Measurements from ENCODE around the gene LYZL4. TPM values are rescaled to one million over a fixed set of nuclear protein-coding genes. Genes with fewer than 3 reads are reported as not detected.

The LYZL4 gene
- total and polyA plus RNA-seq, 2 of the 13 experiments (the other 11 are each of a cell fraction or from before 2014, with no cell fraction given), result not detected

DNA sequence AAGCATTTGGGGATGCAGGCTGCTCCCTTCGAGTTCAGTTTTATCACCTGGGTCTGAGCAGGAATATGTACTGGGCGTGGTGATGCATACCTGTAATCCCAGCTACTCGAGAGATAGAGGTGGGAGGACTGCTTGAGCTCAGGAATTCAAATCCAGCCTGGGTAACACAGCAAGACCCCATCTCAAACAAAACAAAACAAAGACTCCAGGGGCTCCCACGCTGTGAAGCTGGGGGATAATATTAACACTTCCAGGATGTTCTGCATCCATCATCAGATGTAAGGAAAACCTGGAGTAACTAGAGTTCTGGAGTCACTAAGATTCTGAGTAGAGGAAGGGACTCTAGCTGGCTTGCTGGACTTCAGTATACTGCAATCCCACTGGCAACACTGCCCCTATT lies 40.6 kb downstream of the LYZL4 start:
- POLR2A ChIA-PET, result no interaction called here

More for the DNA sequence above, 40.6 kb downstream of the LYZL4 start:
- no peak overlapping the region for H3K27ac ChIP-seq (ENCODE audit: extremely low read length, insufficient read depth, low read length)
- CTCF ChIA-PET (ENCODE audit: low intra/inter-chr PET ratio, low total read pairs), result no interaction called here
- no peak overlapping the region for H3K4me2 ChIP-seq (ENCODE audit: low read depth, low read length)
- TF ChIP-seq, protein P1, sequence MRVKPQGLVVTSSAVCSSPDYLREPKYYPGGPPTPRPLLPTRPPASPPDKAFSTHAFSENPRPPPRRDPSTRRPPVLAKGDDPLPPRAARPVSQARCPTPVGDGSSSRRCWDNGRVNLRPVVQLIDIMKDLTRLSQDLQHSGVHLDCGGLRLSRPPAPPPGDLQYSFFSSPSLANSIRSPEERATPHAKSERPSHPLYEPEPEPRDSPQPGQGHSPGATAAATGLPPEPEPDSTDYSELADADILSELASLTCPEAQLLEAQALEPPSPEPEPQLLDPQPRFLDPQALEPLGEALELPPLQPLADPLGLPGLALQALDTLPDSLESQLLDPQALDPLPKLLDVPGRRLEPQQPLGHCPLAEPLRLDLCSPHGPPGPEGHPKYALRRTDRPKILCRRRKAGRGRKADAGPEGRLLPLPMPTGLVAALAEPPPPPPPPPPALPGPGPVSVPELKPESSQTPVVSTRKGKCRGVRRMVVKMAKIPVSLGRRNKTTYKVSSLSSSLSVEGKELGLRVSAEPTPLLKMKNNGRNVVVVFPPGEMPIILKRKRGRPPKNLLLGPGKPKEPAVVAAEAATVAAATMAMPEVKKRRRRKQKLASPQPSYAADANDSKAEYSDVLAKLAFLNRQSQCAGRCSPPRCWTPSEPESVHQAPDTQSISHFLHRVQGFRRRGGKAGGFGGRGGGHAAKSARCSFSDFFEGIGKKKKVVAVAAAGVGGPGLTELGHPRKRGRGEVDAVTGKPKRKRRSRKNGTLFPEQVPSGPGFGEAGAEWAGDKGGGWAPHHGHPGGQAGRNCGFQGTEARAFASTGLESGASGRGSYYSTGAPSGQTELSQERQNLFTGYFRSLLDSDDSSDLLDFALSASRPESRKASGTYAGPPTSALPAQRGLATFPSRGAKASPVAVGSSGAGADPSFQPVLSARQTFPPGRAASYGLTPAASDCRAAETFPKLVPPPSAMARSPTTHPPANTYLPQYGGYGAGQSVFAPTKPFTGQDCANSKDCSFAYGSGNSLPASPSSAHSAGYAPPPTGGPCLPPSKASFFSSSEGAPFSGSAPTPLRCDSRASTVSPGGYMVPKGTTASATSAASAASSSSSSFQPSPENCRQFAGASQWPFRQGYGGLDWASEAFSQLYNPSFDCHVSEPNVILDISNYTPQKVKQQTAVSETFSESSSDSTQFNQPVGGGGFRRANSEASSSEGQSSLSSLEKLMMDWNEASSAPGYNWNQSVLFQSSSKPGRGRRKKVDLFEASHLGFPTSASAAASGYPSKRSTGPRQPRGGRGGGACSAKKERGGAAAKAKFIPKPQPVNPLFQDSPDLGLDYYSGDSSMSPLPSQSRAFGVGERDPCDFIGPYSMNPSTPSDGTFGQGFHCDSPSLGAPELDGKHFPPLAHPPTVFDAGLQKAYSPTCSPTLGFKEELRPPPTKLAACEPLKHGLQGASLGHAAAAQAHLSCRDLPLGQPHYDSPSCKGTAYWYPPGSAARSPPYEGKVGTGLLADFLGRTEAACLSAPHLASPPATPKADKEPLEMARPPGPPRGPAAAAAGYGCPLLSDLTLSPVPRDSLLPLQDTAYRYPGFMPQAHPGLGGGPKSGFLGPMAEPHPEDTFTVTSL (CRISPR knock-in tag; IDR thresholded peaks at IDR 0.05; ENCODE audit: borderline replicate concordance), result no peak
- TF ChIP-seq NAIF1 (CRISPR knock-in tag; IDR thresholded peaks at IDR 0.05; ENCODE audit: borderline replicate concordance) (no peak), ZNF12 (CRISPR knock-in tag; IDR thresholded peaks at IDR 0.05) (no peak), ZNF766 (CRISPR knock-in tag; IDR thresholded peaks at IDR 0.05; ENCODE audit: borderline replicate concordance) (no peak), ZKSCAN8 (CRISPR knock-in tag; IDR thresholded peaks at IDR 0.05; ENCODE audit: borderline replicate concordance) (no peak), XRCC5 (optimal IDR thresholded peaks at IDR 0.05; ENCODE audit: low read length) (no peak), NPAS2 (CRISPR knock-in tag; IDR thresholded peaks at IDR 0.05; ENCODE audit: borderline replicate concordance) (no peak), ZNF614 (CRISPR knock-in tag; IDR thresholded peaks at IDR 0.05; ENCODE audit: borderline replicate concordance) (no peak), KAT8 (CRISPR knock-in tag; IDR thresholded peaks at IDR 0.05) (no peak), ELF3 (CRISPR knock-in tag; IDR thresholded peaks at IDR 0.05) (no peak), NCOA5 (CRISPR knock-in tag; IDR thresholded peaks at IDR 0.05) (no peak), SIN3B (IDR thresholded peaks at IDR 0.05; ENCODE audit: low read length) (no peak)
- H3K36me3 ChIP-seq (replicated peaks in 1 of 2; ENCODE audit: control insufficient read depth in 1 of 2, insufficient read depth in 2 of 2, low read length in 2 of 2), result no peaks in the 10 kb centered on the region
- no peaks in the 10 kb centered on the region for H4K20me1 ChIP-seq (ENCODE audit: insufficient read depth, low read length)
- intact Hi-C loops (cut with micrococcal nuclease; ENCODE audit: unreplicated experiment) (no loop called here), in situ Hi-C loops (cut with HindIII; ENCODE audit: extremely low pct_ligation_motif_present, low pct_unique_long_range_greater_than_20kb) (no loop called here)
- H3K4me3 ChIP-seq (replicated peaks in 1 of 3; ENCODE audit: insufficient read depth in 1 of 3, low read depth in 2 of 3, low read length in 3 of 3), result no peak overlapping the region
- no peaks in the 10 kb centered on the region for H3K79me2 ChIP-seq (ENCODE audit: insufficient read depth, low read length)
- H2AFZ ChIP-seq (ENCODE audit: low read length), result no peak overlapping the region
- H3K9me3 ChIP-seq (ENCODE audit: low read length), result no peaks in the 10 kb centered on the region
- BruUV-seq (replicated peaks), result no TSS peak
- FAIRE-seq (no peak), ATAC-seq (no peak), DNase-seq (ENCODE audit: low spot score) (no peak)
- H3K4me1 ChIP-seq (ENCODE audit: insufficient read depth, low read length), result no peaks in the 10 kb centered on the region
- 0% methylated on average over 4 of the region's 4 CpGs for WGBS (ENCODE audit: low lambda C conversion rate)
- H3K9ac ChIP-seq (ENCODE audit: insufficient read depth, low read depth, low read length), result no peak overlapping the region
- no peaks in the 10 kb centered on the region; a peak in 1 of 5 replicates for H3K27me3 ChIP-seq (ENCODE audit: control insufficient read depth in 1 of 2, insufficient read depth in 2 of 2, low read length in 2 of 2)

Measured in HepG2 (cell line).